Measurements from ENCODE around the gene MAP3K6. TPM values are rescaled to one million over a fixed set of nuclear protein-coding genes. Genes with fewer than 3 reads are reported as not detected.

MAP3K6 gene
- total and polyA plus RNA-seq, 9 donors: 10.0 to 13.6 (median 12.4) TPM

- 87% methylated on average over 10 of the region's 17 CpGs for WGBS (ENCODE audit: insufficient coverage)
- H3K4me1 ChIP-seq (ENCODE audit: control insufficient read depth, insufficient read depth, low read length): no peaks in the 10 kb centered on the region
- DNase-seq: no peak
- H3K36me3 ChIP-seq (ENCODE audit: control insufficient read depth, insufficient read depth, low read length): peaks cover 62% of the 10 kb centered on the region
- H3K27ac ChIP-seq (ENCODE audit: low read length): no peak overlapping the region
- no peaks in the 10 kb centered on the region for H3K27me3 ChIP-seq (ENCODE audit: control insufficient read depth, insufficient read depth, low read length)
- no peaks in the 10 kb centered on the region for H3K9me3 ChIP-seq (replicated peaks; ENCODE audit: control insufficient read depth, low read depth, low read length)
- H3K4me3 ChIP-seq (ENCODE audit: low read length): no peak overlapping the region
These were observed 31.0 kb downstream of the MAP3K6 start for GRCh38 chr1:27335506-27336422.

GRCh38 chr1:27333717-27334279 is 33.0 kb downstream of the MAP3K6 start:
- H3K9me3 ChIP-seq (replicated peaks; ENCODE audit: control insufficient read depth, low read depth, low read length): no peaks in the 10 kb centered on the region
- no peaks in the 10 kb centered on the region for H3K27me3 ChIP-seq (ENCODE audit: control insufficient read depth, insufficient read depth, low read length)
- WGBS (ENCODE audit: insufficient coverage): 87% methylated on average over 16 of the region's 17 CpGs

GRCh38 chr1:27332536-27333281 is 34.1 kb downstream of the MAP3K6 start:
- DNase-seq: peak; percentile 32
- Histone ChIP-seq H3K4me3 (ENCODE audit: low read length) (no peak overlapping the region), H3K27me3 (ENCODE audit: control insufficient read depth, insufficient read depth, low read length) (no peaks in the 10 kb centered on the region), H3K36me3 (ENCODE audit: control insufficient read depth, insufficient read depth, low read length) (peaks cover 76% of the 10 kb centered on the region), H3K27ac (ENCODE audit: low read length) (no peak overlapping the region), H3K4me1 (ENCODE audit: control insufficient read depth, insufficient read depth, low read length) (no peaks in the 10 kb centered on the region), H3K9me3 (replicated peaks; ENCODE audit: control insufficient read depth, low read depth, low read length) (no peaks in the 10 kb centered on the region)
- WGBS (ENCODE audit: insufficient coverage): 60% methylated on average over 9 of the region's 11 CpGs

More at GRCh38 chr1:27333717-27334279, 33.0 kb downstream of the MAP3K6 start:
- Histone ChIP-seq H3K4me1 (ENCODE audit: control insufficient read depth, insufficient read depth, low read length) (no peaks in the 10 kb centered on the region), H3K36me3 (ENCODE audit: control insufficient read depth, insufficient read depth, low read length) (peaks cover 70% of the 10 kb centered on the region), H3K4me3 (ENCODE audit: low read length) (no peak overlapping the region), H3K27ac (ENCODE audit: low read length) (no peak overlapping the region)
- DNase-seq: no peak

- H3K4me1 ChIP-seq (ENCODE audit: control insufficient read depth, insufficient read depth, low read length): peaks cover 1% of the 10 kb centered on the region
- no peaks in the 10 kb centered on the region for H3K9me3 ChIP-seq (replicated peaks; ENCODE audit: control insufficient read depth, low read depth, low read length)
- H3K27ac ChIP-seq (ENCODE audit: low read length): no peak overlapping the region
- 90% methylated on average over 2 of the region's 5 CpGs for WGBS (ENCODE audit: insufficient coverage)
- DNase-seq: no peak
- no peaks in the 10 kb centered on the region for H3K27me3 ChIP-seq (ENCODE audit: control insufficient read depth, insufficient read depth, low read length)
- H3K4me3 ChIP-seq (ENCODE audit: low read length): no peak overlapping the region
- H3K36me3 ChIP-seq (ENCODE audit: control insufficient read depth, insufficient read depth, low read length): peaks cover 76% of the 10 kb centered on the region
These were observed 34.8 kb downstream of the MAP3K6 start for GRCh38 chr1:27331922-27332321.

GRCh38 chr1:27331426-27331825 is 35.3 kb downstream of the MAP3K6 start:
- H3K9me3 ChIP-seq (replicated peaks; ENCODE audit: control insufficient read depth, low read depth, low read length): no peaks in the 10 kb centered on the region
- H3K4me1 ChIP-seq (ENCODE audit: control insufficient read depth, insufficient read depth, low read length): peaks cover 4% of the 10 kb centered on the region
- no peak overlapping the region for H3K4me3 ChIP-seq (ENCODE audit: low read length)
- no peak overlapping the region for H3K27ac ChIP-seq (ENCODE audit: low read length)
- no peaks in the 10 kb centered on the region for H3K27me3 ChIP-seq (ENCODE audit: control insufficient read depth, insufficient read depth, low read length)
- WGBS (ENCODE audit: insufficient coverage): 100% methylated on average over 3 of the region's 3 CpGs
- no peak for DNase-seq
- H3K36me3 ChIP-seq (ENCODE audit: control insufficient read depth, insufficient read depth, low read length): peaks cover 72% of the 10 kb centered on the region

- no peak for DNase-seq
- Histone ChIP-seq H3K27ac (ENCODE audit: low read length) (no peak overlapping the region), H3K9me3 (replicated peaks; ENCODE audit: control insufficient read depth, low read depth, low read length) (no peaks in the 10 kb centered on the region), H3K36me3 (ENCODE audit: control insufficient read depth, insufficient read depth, low read length) (peaks cover 69% of the 10 kb centered on the region), H3K4me1 (ENCODE audit: control insufficient read depth, insufficient read depth, low read length) (peaks cover 4% of the 10 kb centered on the region), H3K4me3 (ENCODE audit: low read length) (no peak overlapping the region), H3K27me3 (ENCODE audit: control insufficient read depth, insufficient read depth, low read length) (no peaks in the 10 kb centered on the region)
- WGBS (ENCODE audit: insufficient coverage): 85% methylated on average over 5 of the region's 8 CpGs
These were observed 36.0 kb downstream of the MAP3K6 start for GRCh38 chr1:27330786-27331185.

- H3K9me3 ChIP-seq (replicated peaks; ENCODE audit: control insufficient read depth, low read depth, low read length): no peaks in the 10 kb centered on the region
- peaks cover 57% of the 10 kb centered on the region for H3K36me3 ChIP-seq (ENCODE audit: control insufficient read depth, insufficient read depth, low read length)
These were observed 38.8 kb downstream of the MAP3K6 start for GRCh38 chr1:27327964-27328363.

GRCh38 chr1:27325286-27325685 is 41.5 kb downstream of the MAP3K6 start:
- no peaks in the 10 kb centered on the region for H3K9me3 ChIP-seq (replicated peaks; ENCODE audit: control insufficient read depth, low read depth, low read length)
- DNase-seq: no peak
- H3K27me3 ChIP-seq (ENCODE audit: control insufficient read depth, insufficient read depth, low read length): no peaks in the 10 kb centered on the region
- peaks cover 31% of the 10 kb centered on the region for H3K36me3 ChIP-seq (ENCODE audit: control insufficient read depth, insufficient read depth, low read length)
- peaks cover 14% of the 10 kb centered on the region for H3K4me1 ChIP-seq (ENCODE audit: control insufficient read depth, insufficient read depth, low read length)
- 87% methylated on average over 15 of the region's 15 CpGs for WGBS (ENCODE audit: insufficient coverage)
- H3K4me3 ChIP-seq (ENCODE audit: low read length): no peak overlapping the region
- no peak overlapping the region for H3K27ac ChIP-seq (ENCODE audit: low read length)

More at GRCh38 chr1:27327964-27328363, 38.8 kb downstream of the MAP3K6 start:
- Histone ChIP-seq H3K27me3 (ENCODE audit: control insufficient read depth, insufficient read depth, low read length) (no peaks in the 10 kb centered on the region), H3K27ac (ENCODE audit: low read length) (no peak overlapping the region), H3K4me1 (ENCODE audit: control insufficient read depth, insufficient read depth, low read length) (peaks cover 11% of the 10 kb centered on the region), H3K4me3 (ENCODE audit: low read length) (no peak overlapping the region)
- WGBS (ENCODE audit: insufficient coverage): 78% methylated on average over 4 of the region's 5 CpGs
- no peak for DNase-seq

- Histone ChIP-seq H3K4me3 (ENCODE audit: low read length) (peak overlapping the region; percentile 100), H3K36me3 (ENCODE audit: control insufficient read depth, insufficient read depth, low read length) (peaks cover 22% of the 10 kb centered on the region), H3K27ac (ENCODE audit: low read length) (peak overlapping the region; percentile 68), H3K4me1 (ENCODE audit: control insufficient read depth, insufficient read depth, low read length) (peaks cover 22% of the 10 kb centered on the region), H3K9me3 (replicated peaks; ENCODE audit: control insufficient read depth, low read depth, low read length) (no peaks in the 10 kb centered on the region), H3K27me3 (ENCODE audit: control insufficient read depth, insufficient read depth, low read length) (no peaks in the 10 kb centered on the region)
- 0% methylated on average over 3 of the region's 10 CpGs for WGBS (ENCODE audit: insufficient coverage)
- no peak for DNase-seq
These were observed 44.1 kb downstream of the MAP3K6 start for GRCh38 chr1:27322569-27323240.

Measured in muscle of leg (tissue), 11 donors.